ENCODE data around the gene SALL3. TPM values are rescaled to one million over a fixed set of nuclear protein-coding genes. Genes with fewer than 3 reads are reported as not detected.
A peak's percentile ranks its signal among the peaks of the same experiment; 100 is the strongest.

Gene SALL3
- total RNA-seq = not detected
- not detected for polyA plus RNA-seq

GRCh38 chr18:78979730-78980278 lies at the start of gene SALL3:
Gene SALL3, plus strand, starts transcription at chr18:78979818. Its CDS starts 457 bp downstream, at chr18:78980275.
- Histone ChIP-seq H3K27ac (ENCODE audit: low read depth, low read length) (no peak within 1 kb of the TSS), H3K36me3 (ENCODE audit: insufficient read depth, low read length) (no peaks in the 10 kb centered on the region), H3K4me3 (ENCODE audit: low read length) (no peak within 1 kb of the TSS), H3K27me3 (ENCODE audit: insufficient read depth, low read length, poor library complexity, severe bottlenecking) (peaks cover 25% of the 10 kb centered on the region), H3K4me1 (ENCODE audit: insufficient read depth, low read length) (no peaks in the 10 kb centered on the region), H3K9me3 (ENCODE audit: low read length) (no peaks in the 10 kb centered on the region)
- Mint-ChIP-seq H3K36me3 (peaks cover 0 to 1% (median under 1%) of the 10 kb centered on the region in 3 donors), H3K27ac (no peak within 1 kb of the TSS), H3K4me3 (no peak within 1 kb of the TSS), H3K27me3 (peaks cover 64 to 74% of the 10 kb centered on the region in 2 donors), H3K4me1 (peaks cover 7 to 20% (median 12%) of the 10 kb centered on the region in 3 donors), H3K9me3 (peaks cover 0 to 8% (median 4%) of the 10 kb centered on the region in 5 donors)
- CTCF ChIA-PET = no interaction called here
- POLR2A ChIA-PET = no interaction called here
- DNase-seq = no peak

GRCh38 chr18:78932281-78932680 lies 47.3 kb upstream of the SALL3 start:
- no peaks in the 10 kb centered on the region for H3K4me1 Mint-ChIP-seq
- Histone ChIP-seq H3K36me3 (ENCODE audit: insufficient read depth, low read length) (no peaks in the 10 kb centered on the region), H3K9me3 (ENCODE audit: low read length) (no peaks in the 10 kb centered on the region), H3K27ac (ENCODE audit: low read depth, low read length) (no peak overlapping the region), H3K4me1 (ENCODE audit: insufficient read depth, low read length) (no peaks in the 10 kb centered on the region), H3K4me3 (ENCODE audit: low read length) (no peak overlapping the region), H3K27me3 (ENCODE audit: insufficient read depth, low read length, poor library complexity, severe bottlenecking) (no peaks in the 10 kb centered on the region)
- no peak overlapping the region for H3K27ac Mint-ChIP-seq
- POLR2A ChIA-PET = no interaction called here
- no peak overlapping the region for H3K4me3 Mint-ChIP-seq
- no peak for DNase-seq
- peaks cover 0 to 1% of the 10 kb centered on the region in 2 donors for H3K27me3 Mint-ChIP-seq
- H3K36me3 Mint-ChIP-seq = no peaks in the 10 kb centered on the region
- H3K9me3 Mint-ChIP-seq = no peaks in the 10 kb centered on the region
- CTCF ChIA-PET = interaction anchor here (0.6 kb wide), 1 partner anchor 14 kb away, joined by 3 read pairs; no protein-coding TSS in a partner anchor

- Histone ChIP-seq H3K27me3 (ENCODE audit: insufficient read depth, low read length, poor library complexity, severe bottlenecking) (no peaks in the 10 kb centered on the region), H3K9me3 (ENCODE audit: low read length) (no peaks in the 10 kb centered on the region), H3K27ac (ENCODE audit: low read depth, low read length) (no peak overlapping the region), H3K36me3 (ENCODE audit: insufficient read depth, low read length) (no peaks in the 10 kb centered on the region), H3K4me3 (ENCODE audit: low read length) (no peak overlapping the region), H3K4me1 (ENCODE audit: insufficient read depth, low read length) (no peaks in the 10 kb centered on the region)
- CTCF ChIA-PET = no interaction called here
- no peak for DNase-seq
- peak overlapping the region in 1 of 7 donors; percentile 8 for H3K4me3 Mint-ChIP-seq
- H3K4me1 Mint-ChIP-seq = no peaks in the 10 kb centered on the region
- H3K27ac Mint-ChIP-seq = no peak overlapping the region
- no peaks in the 10 kb centered on the region for H3K9me3 Mint-ChIP-seq
- H3K36me3 Mint-ChIP-seq = no peaks in the 10 kb centered on the region
- H3K27me3 Mint-ChIP-seq = peaks cover 0 to 1% of the 10 kb centered on the region in 2 donors
- POLR2A ChIA-PET = no interaction called here
Observed at GRCh38 chr18:78934003-78934402, 45.6 kb upstream of the SALL3 start.

- Histone ChIP-seq H3K27me3 (ENCODE audit: insufficient read depth, low read length, poor library complexity, severe bottlenecking) (no peaks in the 10 kb centered on the region), H3K9me3 (ENCODE audit: low read length) (no peaks in the 10 kb centered on the region), H3K4me1 (ENCODE audit: insufficient read depth, low read length) (no peaks in the 10 kb centered on the region), H3K27ac (ENCODE audit: low read depth, low read length) (no peak overlapping the region), H3K36me3 (ENCODE audit: insufficient read depth, low read length) (no peaks in the 10 kb centered on the region), H3K4me3 (ENCODE audit: low read length) (no peak overlapping the region)
- ChIA-PET POLR2A (no interaction called here), CTCF (no interaction called here)
- no peak for DNase-seq
- Mint-ChIP-seq H3K36me3 (no peaks in the 10 kb centered on the region), H3K27ac (no peak overlapping the region), H3K27me3 (peaks cover 0 to 1% of the 10 kb centered on the region in 2 donors), H3K4me3 (no peak overlapping the region), H3K9me3 (no peaks in the 10 kb centered on the region), H3K4me1 (no peaks in the 10 kb centered on the region)
Observed at GRCh38 chr18:78934551-78935225, 44.9 kb upstream of the SALL3 start.

- Mint-ChIP-seq H3K36me3 (no peaks in the 10 kb centered on the region), H3K4me3 (no peak overlapping the region), H3K27me3 (peaks cover under 1 to 5% of the 10 kb centered on the region in 2 donors), H3K27ac (no peak overlapping the region), H3K9me3 (no peaks in the 10 kb centered on the region), H3K4me1 (no peaks in the 10 kb centered on the region)
- H3K4me3 ChIP-seq (ENCODE audit: low read length) = no peak overlapping the region
- no peaks in the 10 kb centered on the region for H3K27me3 ChIP-seq (ENCODE audit: insufficient read depth, low read length, poor library complexity, severe bottlenecking)
- no peaks in the 10 kb centered on the region for H3K36me3 ChIP-seq (ENCODE audit: insufficient read depth, low read length)
- no peak overlapping the region for H3K27ac ChIP-seq (ENCODE audit: low read depth, low read length)
- ChIA-PET POLR2A (no interaction called here), CTCF (no interaction called here)
- H3K4me1 ChIP-seq (ENCODE audit: insufficient read depth, low read length) = no peaks in the 10 kb centered on the region
- H3K9me3 ChIP-seq (ENCODE audit: low read length) = no peaks in the 10 kb centered on the region
- DNase-seq = no peak
Observed at GRCh38 chr18:78935406-78935805, 44.2 kb upstream of the SALL3 start.

GRCh38 chr18:78936251-78937005 lies 43.2 kb upstream of the SALL3 start:
- H3K9me3 ChIP-seq (ENCODE audit: low read length) = no peaks in the 10 kb centered on the region
- ChIA-PET CTCF (interaction anchor here (0.9 kb wide), 1 partner anchor 14 kb away, joined by 3 read pairs; no protein-coding TSS in a partner anchor), POLR2A (no interaction called here)
- Mint-ChIP-seq H3K27me3 (peaks cover 0 to 5% of the 10 kb centered on the region in 2 donors), H3K36me3 (no peaks in the 10 kb centered on the region), H3K4me3 (no peak overlapping the region), H3K4me1 (no peaks in the 10 kb centered on the region), H3K9me3 (no peaks in the 10 kb centered on the region), H3K27ac (no peak overlapping the region)
- H3K36me3 ChIP-seq (ENCODE audit: insufficient read depth, low read length) = no peaks in the 10 kb centered on the region
- DNase-seq = no peak
- H3K4me1 ChIP-seq (ENCODE audit: insufficient read depth, low read length) = no peaks in the 10 kb centered on the region
- H3K27ac ChIP-seq (ENCODE audit: low read depth, low read length) = no peak overlapping the region
- no peak overlapping the region for H3K4me3 ChIP-seq (ENCODE audit: low read length)
- no peaks in the 10 kb centered on the region for H3K27me3 ChIP-seq (ENCODE audit: insufficient read depth, low read length, poor library complexity, severe bottlenecking)

GRCh38 chr18:78937166-78937565 lies 42.5 kb upstream of the SALL3 start:
- Histone ChIP-seq H3K36me3 (ENCODE audit: insufficient read depth, low read length) (no peaks in the 10 kb centered on the region), H3K4me3 (ENCODE audit: low read length) (no peak overlapping the region), H3K27me3 (ENCODE audit: insufficient read depth, low read length, poor library complexity, severe bottlenecking) (no peaks in the 10 kb centered on the region), H3K9me3 (ENCODE audit: low read length) (no peaks in the 10 kb centered on the region), H3K27ac (ENCODE audit: low read depth, low read length) (no peak overlapping the region), H3K4me1 (ENCODE audit: insufficient read depth, low read length) (no peaks in the 10 kb centered on the region)
- DNase-seq = no peak
- ChIA-PET CTCF (interaction anchor here (0.9 kb wide), 1 partner anchor 14 kb away, joined by 3 read pairs; no protein-coding TSS in a partner anchor), POLR2A (no interaction called here)
- H3K4me1 Mint-ChIP-seq = no peaks in the 10 kb centered on the region
- peaks cover 0 to 5% of the 10 kb centered on the region in 2 donors for H3K27me3 Mint-ChIP-seq
- peaks cover 0 to 4% (median 0%) of the 10 kb centered on the region in 5 donors for H3K9me3 Mint-ChIP-seq
- no peak overlapping the region for H3K27ac Mint-ChIP-seq
- H3K36me3 Mint-ChIP-seq = no peaks in the 10 kb centered on the region
- no peak overlapping the region for H3K4me3 Mint-ChIP-seq

- Histone ChIP-seq H3K9me3 (ENCODE audit: low read length) (no peaks in the 10 kb centered on the region), H3K27ac (ENCODE audit: low read depth, low read length) (no peak overlapping the region), H3K4me1 (ENCODE audit: insufficient read depth, low read length) (no peaks in the 10 kb centered on the region), H3K27me3 (ENCODE audit: insufficient read depth, low read length, poor library complexity, severe bottlenecking) (no peaks in the 10 kb centered on the region), H3K36me3 (ENCODE audit: insufficient read depth, low read length) (no peaks in the 10 kb centered on the region), H3K4me3 (ENCODE audit: low read length) (no peak overlapping the region)
- CTCF ChIA-PET = no interaction called here
- Mint-ChIP-seq H3K4me3 (no peak overlapping the region), H3K36me3 (no peaks in the 10 kb centered on the region), H3K9me3 (peaks cover 0 to 4% (median 0%) of the 10 kb centered on the region in 5 donors), H3K4me1 (no peaks in the 10 kb centered on the region), H3K27ac (no peak overlapping the region), H3K27me3 (peaks cover 4 to 14% of the 10 kb centered on the region in 2 donors)
- no peak for DNase-seq
- POLR2A ChIA-PET = no interaction called here
Observed at GRCh38 chr18:78939105-78939504, 40.5 kb upstream of the SALL3 start.

All from CD8-positive, alpha-beta memory T cell (primary cell).